ENCODE measurements around the gene PPP1R11.

PPP1R11 gene

GRCh38 chr6:30097902-30098768 is 31.1 kb downstream of the PPP1R11 start:
- no peak for TF ChIP-seq POLR2A (IDR thresholded peaks at IDR 0.05; ENCODE audit: low read length)
- TF ChIP-seq GATA1 (IDR thresholded peaks at IDR 0.05; ENCODE audit: low read depth, low read length), result no peak
- DNase-seq, result peak in 1 of 2 experiments; percentile 26

GRCh38 chr6:30100154-30100553 is 33.2 kb downstream of the PPP1R11 start:
- no peak for DNase-seq
- no peak for TF ChIP-seq GATA1 (IDR thresholded peaks at IDR 0.05; ENCODE audit: low read depth, low read length)
- TF ChIP-seq POLR2A (IDR thresholded peaks at IDR 0.05; ENCODE audit: low read length), result no peak

GRCh38 chr6:30100585-30101443 is 33.8 kb downstream of the PPP1R11 start:
- TF ChIP-seq GATA1 (IDR thresholded peaks at IDR 0.05; ENCODE audit: low read depth, low read length), result no peak
- no peak for TF ChIP-seq POLR2A (IDR thresholded peaks at IDR 0.05; ENCODE audit: low read length)
- peak in 1 of 2 experiments; percentile 26 for DNase-seq

GRCh38 chr6:30101444-30102413 is 34.7 kb downstream of the PPP1R11 start:
- peak; percentile 75 to 86 for DNase-seq
- TF ChIP-seq GATA1 (IDR thresholded peaks at IDR 0.05; ENCODE audit: low read depth, low read length) (no peak), POLR2A (IDR thresholded peaks at IDR 0.05; ENCODE audit: low read length) (peak; percentile 36)

- peak in 1 of 2 experiments; percentile 45 for DNase-seq
- TF ChIP-seq GATA1 (IDR thresholded peaks at IDR 0.05; ENCODE audit: low read depth, low read length) (no peak), POLR2A (IDR thresholded peaks at IDR 0.05; ENCODE audit: low read length) (no peak)
Observed at GRCh38 chr6:30102414-30102969, 35.5 kb downstream of the PPP1R11 start.

- TF ChIP-seq POLR2A (IDR thresholded peaks at IDR 0.05; ENCODE audit: low read length), result no peak
- no peak for TF ChIP-seq GATA1 (IDR thresholded peaks at IDR 0.05; ENCODE audit: low read depth, low read length)
- peak; percentile 89 to 93 for DNase-seq
Observed at GRCh38 chr6:30102970-30103871, 36.2 kb downstream of the PPP1R11 start.

GRCh38 chr6:30103872-30104179 is 36.8 kb downstream of the PPP1R11 start:
- DNase-seq, result no peak
- TF ChIP-seq GATA1 (IDR thresholded peaks at IDR 0.05; ENCODE audit: low read depth, low read length), result no peak
- no peak for TF ChIP-seq POLR2A (IDR thresholded peaks at IDR 0.05; ENCODE audit: low read length)

GRCh38 chr6:30104661-30105060 is 37.7 kb downstream of the PPP1R11 start:
- DNase-seq, result no peak
- TF ChIP-seq POLR2A (IDR thresholded peaks at IDR 0.05; ENCODE audit: low read length), result no peak
- TF ChIP-seq GATA1 (IDR thresholded peaks at IDR 0.05; ENCODE audit: low read depth, low read length), result no peak

GRCh38 chr6:30111266-30111856 is 44.4 kb downstream of the PPP1R11 start:
- TF ChIP-seq GATA1 (IDR thresholded peaks at IDR 0.05; ENCODE audit: low read depth, low read length) (no peak), POLR2A (IDR thresholded peaks at IDR 0.05; ENCODE audit: low read length) (no peak)
- no peak for DNase-seq

GRCh38 chr6:30112402-30112994 is 45.5 kb downstream of the PPP1R11 start:
- TF ChIP-seq POLR2A (IDR thresholded peaks at IDR 0.05; ENCODE audit: low read length) (no peak), GATA1 (IDR thresholded peaks at IDR 0.05; ENCODE audit: low read depth, low read length) (no peak)
- DNase-seq, result no peak

- DNase-seq, result no peak
- TF ChIP-seq GATA1 (IDR thresholded peaks at IDR 0.05; ENCODE audit: low read depth, low read length), result no peak
- TF ChIP-seq POLR2A (IDR thresholded peaks at IDR 0.05; ENCODE audit: low read length), result no peak
Observed at GRCh38 chr6:30113003-30113759, 46.2 kb downstream of the PPP1R11 start, which contains the start of gene TRIM31. Gene TRIM31, minus strand, starts transcription at chr6:30113090. Its CDS starts 285 bp downstream, at chr6:30112805.
